GM21360 (cell line): Measurements from ENCODE around the gene RBFOX1.

Source experiments
- ATAC-seq: cut with Tn5 transposase; IDR thresholded peaks from one replicate; pipeline ENCODE4 v1.9.1; 2021; ENCODE audit warnings: mild to moderate bottlenecking, moderate library complexity; ENCODE audit not compliant: unreplicated experiment

Gene RBFOX1

DNA sequence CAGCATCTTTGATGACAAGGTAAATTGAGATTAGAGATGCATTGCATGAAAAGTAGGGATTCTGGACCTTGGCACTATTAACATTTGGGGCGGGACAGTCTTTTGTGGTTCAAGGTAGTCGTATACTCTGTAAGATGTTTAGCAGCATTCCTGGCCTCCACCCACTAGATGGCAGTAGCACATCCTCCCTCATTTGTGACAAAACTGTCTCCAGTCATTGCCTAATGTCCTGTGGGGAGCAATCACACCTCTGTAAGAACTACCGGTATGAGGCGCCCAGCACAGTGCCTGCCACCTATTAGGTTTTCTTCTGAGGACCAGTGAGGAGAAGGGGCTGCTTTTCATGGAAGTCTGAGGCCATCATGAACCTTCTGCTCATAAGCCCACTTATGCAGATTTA is 180.8 kb downstream of the RBFOX1 start:
- ATAC-seq: no peak

DNA sequence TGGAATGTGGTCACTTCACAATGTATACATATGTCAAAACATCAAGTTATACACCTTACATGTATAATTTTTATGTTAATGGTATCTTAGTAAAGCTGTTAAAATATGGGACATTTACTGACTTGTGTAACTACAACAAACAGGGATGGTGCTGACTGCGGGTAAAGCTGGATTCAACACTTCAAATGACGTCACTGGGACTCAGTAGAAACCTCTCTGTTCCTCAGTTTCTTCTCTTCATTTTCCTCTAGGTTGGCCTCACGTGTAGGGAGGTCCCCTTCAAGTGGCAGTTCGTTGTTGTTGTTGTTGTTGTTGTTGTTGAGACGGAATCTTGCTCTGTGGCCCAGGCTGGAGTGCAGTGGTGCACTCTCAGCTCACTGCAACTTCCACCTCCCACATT is 182.9 kb downstream of the RBFOX1 start:
- no peak for ATAC-seq

DNA sequence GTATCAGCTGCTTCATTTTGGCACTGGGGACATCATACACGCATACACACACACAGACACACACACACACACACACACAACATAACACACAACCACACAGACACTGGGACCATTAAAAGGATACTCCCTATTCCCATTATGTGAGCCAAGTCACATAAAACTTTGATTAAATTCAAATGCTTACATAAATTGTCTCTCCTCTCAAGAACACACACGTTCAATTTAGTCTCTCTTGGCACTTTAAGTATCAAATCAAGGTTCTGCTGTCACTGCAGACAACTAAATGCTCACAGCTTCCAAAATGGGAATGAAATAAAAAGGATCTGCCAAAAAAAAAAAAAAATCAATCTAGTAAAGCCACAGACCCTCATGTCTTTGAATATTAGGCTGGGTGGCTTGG is 184.9 kb downstream of the RBFOX1 start:
- ATAC-seq: no peak

DNA sequence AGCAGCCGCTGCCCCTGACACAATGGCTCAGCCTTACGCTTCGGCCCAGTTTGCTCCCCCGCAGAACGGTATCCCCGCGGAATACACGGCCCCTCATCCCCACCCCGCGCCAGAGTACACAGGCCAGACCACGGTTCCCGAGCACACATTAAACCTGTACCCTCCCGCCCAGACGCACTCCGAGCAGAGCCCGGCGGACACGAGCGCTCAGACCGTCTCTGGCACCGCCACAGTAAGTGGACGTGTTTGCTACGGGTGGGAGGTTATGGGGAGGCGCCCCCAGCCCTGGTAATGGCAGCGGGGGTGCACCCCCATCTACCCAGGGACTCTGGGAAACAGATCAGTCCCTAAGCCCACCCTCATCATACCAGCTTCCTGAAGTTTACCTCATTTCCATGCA is 185.5 kb downstream of the RBFOX1 start:
- ATAC-seq: no peak

DNA sequence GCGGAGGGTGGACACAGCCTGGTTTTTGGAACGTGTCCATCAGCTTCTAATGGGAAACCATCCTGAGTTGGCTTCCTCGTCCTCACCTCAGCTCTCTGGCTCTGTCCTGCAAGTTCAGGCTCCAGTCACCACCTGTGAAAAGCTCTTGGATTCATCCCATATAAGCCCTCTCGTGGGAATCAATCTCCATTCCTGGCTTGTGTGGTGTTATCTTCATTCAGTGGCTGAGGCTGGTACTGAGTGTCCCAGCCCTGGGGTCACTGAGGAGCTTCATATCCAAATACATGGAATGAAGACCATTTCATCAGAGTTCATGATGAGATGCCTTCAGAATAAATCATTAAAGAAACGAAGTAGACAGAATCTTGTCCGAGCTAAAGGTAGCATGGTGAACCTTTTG is 189.2 kb downstream of the RBFOX1 start:
- ATAC-seq: no peak

DNA sequence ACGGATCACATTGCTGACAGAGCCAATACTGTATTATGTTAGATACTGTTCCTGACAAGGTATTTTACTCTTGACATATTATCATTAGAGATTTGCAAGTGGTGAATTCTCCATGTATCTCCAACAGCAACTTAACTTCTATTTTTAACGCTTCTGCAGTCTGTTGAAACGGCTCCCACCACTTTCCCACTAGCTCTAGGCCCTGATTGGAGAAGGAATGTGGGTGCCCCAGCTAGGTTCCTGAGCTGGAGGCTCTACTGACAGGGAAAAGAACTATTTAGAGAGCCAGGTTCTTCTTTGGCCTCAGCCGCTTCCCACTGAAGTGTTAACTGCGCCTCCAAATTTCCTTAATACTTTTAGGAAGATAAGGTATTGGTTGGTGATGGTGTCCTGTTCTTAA is 191.8 kb downstream of the RBFOX1 start:
- no peak for ATAC-seq

DNA sequence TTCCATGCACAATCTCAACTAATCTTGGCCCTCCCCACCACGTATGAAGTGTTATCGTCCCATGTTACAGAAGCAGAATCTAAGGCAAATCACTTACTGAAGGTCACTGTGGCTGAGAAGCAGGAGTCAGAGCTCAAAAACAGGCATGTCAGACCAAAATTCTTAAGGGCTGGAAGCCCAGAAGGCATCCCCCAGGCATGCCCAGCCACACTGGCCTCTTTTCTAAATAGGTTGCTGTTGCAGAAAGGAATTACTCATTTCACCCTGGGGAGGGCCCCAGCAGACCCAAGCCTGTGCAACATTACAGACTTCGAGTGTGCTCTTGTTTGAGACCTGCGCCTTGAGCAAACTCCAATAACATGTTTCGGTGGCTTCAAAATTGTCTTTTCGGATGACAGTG is 194.1 kb downstream of the RBFOX1 start:
- ATAC-seq: no peak

DNA sequence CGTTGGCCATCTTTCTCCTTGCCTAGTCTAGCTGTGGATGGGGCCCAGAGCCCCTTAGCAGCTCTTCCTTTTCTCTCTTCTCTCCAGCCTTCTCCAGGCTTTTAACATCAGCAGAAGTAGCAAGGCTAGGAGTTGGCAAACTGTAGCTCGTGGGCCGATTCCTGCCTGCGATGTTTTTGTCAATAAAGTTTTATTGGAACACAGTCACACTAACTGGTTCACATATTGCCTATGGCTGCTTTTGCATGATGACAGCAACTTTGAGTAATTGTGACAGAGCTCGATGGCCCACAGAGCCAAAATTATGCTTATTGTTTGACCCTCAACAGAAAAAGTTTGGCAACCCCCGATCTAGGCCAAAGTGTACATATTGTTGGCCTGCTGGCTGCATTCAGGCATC is 199.9 kb downstream of the RBFOX1 start:
- ATAC-seq: no peak

DNA sequence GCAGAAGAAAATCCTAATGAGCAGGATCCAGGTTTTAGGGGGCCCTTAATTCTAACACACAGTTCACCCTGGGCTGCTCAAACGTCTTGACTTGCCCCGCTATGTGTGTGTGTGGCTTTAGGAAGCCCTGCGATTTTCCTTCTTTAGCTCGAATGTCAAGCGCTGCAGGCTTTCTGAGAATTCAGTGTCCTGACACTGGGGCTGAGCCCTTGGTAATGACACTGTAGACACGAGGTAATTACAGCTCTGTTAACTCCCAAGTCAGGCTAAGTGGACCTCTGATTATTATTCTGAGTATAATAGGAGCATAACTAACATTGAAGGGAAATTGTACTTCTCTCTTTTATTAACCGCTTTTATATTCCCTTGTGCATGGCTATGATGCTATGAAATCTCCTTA is 202.1 kb downstream of the RBFOX1 start:
- ATAC-seq: no peak

DNA sequence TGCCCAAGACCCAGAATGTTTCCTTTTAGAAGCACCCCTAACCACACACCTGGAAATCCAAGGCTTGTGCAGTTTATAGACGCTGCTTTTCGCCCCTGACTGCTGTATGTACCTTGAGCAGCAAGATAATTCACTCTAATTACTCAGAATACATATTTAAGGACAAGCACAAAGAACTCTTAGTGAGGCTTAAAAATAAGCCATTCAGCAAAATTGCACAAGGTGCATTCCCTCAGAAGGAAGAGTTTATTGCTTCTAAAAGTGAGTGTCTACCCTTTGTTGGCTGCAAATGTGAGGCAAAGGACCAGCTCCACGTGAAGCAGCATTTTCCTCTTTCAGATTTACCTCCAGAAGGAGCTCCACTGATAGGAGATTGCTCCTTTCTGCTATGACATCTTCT is 208.4 kb downstream of the RBFOX1 start:
- no peak for ATAC-seq

DNA sequence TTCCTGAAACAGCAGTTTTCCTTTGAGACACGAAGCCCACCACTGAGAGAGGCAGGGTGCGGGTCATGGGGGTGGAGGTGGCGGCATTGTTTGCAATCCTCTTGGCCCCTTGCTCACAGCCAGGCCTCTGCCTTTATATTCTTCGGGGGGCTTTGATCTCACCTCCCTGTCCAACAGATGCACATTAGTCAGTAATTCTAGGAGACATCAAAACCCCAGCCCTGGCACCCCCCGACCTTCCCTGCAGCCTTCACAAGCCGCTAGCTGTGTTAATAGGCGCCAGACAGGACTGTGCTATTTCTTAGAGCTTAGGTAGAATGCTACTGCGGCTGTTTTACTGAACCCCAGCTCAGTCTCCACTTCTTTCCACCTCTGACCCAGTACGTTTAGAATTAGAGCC is 212.6 kb downstream of the RBFOX1 start:
- ATAC-seq: no peak

DNA sequence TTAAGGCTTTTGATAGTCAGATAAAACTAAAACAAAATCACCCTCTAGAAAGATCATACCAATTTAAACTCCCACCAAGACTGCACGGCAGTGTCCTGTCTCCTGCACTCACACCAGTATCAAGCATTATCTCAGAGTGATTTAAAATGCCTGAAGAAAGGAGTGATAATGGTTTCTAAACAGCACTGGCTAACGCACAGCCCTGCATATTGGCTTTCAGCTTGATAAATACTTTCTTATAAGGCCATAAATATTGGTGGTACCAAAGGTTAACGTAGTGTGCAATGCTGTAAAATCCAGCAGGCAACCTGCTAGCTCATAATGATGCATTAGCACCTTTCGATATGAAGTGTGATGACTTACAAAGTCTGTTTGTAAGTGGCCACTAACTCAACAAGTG is 214.3 kb downstream of the RBFOX1 start:
- ATAC-seq: no peak

DNA sequence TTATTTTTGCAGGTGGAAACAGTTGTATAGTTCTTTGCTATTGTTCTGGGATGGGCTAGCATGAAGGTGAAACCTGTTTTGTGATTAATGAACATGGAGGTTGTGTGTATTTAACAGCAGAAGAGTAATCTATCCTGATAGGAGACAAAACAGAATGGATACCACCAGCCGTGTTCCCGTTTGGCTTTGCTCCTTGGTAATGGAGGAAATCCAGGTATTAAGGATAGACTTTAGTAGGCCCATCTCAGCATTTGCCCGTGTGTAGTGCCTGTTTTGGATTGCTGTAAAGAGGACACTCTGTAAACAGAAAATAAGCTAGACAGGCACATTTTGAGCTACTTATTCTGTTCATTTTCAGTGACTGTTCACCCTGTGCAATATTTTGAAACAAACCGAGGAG is 215.1 kb downstream of the RBFOX1 start:
- no peak for ATAC-seq

DNA sequence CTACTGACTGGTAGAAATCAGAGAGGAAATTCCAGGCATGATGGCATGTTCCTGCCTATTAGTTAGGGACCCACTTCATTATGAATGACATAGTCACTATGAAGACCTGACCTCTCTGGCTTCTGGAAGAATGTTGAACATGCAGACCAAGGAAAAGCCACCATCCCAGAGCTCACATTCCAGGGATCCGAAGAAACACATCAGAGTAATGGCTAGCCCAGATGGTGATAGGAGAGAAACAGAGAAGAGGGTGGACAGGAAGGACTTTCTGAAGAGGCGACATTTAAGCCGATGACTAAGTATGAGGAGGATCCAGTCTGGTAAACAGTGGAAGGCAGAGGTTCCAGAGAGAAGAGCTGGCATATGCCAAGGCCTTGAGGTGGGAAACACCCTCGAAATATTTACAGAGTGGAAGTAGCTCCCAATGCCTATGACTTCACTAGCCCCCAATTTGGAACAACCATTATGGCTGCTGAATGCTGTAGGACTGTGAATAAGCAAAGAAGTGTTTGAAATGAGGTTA is 216.2 kb downstream of the RBFOX1 start:
- ATAC-seq: no peak

DNA sequence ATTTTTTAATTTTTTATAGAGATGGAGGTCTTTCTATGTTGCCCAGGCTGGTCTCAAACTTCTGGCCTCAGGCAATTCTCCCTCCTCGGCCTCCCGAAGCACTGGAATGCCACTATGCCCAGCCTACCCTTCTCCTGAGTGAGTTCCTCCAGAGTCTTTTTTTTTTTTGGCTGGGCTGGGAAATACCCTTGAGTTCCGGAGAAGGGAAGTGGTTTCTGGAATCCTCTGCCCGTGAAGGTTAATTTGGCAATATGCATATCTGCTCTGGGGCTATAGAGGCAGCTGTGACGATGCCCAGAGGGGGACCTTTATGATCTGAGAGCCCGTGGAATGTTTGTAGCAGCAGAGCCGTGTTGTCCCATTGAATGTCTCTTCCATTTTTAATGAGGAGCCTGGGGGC is 217.5 kb downstream of the RBFOX1 start:
- ATAC-seq: no peak

DNA sequence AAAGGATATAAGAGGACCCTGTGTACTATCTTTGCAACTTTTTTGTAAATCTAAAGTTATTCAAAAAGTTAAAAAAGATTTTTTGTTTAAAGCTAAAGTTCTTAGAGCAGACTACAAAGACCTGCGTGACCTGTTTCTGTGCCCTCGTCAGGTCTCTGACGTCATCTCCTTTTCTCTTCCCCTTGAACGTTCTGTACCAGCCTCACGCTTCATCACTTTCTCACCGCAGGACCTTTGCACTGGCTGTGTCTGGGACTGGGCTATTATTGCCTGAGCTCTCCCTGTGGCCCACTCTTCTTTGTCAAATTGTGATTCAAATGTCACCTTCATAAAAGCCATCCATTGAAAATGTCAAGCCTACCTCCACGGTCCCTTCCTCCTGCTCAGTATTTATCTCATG is 222.8 kb downstream of the RBFOX1 start:
- ATAC-seq: no peak

DNA sequence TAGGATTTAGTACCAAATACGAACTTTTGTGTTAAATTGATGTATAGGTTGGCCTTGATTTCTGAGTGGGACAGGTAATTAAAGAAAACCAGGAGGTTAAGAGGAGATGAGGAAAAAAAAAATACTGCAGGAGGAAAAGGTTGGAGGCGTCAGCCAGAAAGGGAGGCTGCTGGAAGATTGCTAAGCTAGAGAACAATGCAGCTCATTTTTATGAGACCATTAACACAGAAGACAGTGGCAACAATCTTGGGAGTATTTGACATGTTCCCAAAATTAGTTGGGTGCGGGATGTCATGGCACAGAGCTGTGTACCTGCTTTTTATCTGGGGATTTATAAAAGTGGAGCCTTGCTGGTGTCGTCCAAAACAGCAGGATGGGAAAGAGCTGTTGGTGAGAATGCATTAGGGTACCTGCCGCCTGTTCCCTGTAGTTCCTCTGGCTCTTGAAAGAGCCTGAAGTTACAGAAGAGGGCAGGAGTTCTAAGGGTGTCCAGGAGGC is 229.3 kb downstream of the RBFOX1 start:
- ATAC-seq: no peak

DNA sequence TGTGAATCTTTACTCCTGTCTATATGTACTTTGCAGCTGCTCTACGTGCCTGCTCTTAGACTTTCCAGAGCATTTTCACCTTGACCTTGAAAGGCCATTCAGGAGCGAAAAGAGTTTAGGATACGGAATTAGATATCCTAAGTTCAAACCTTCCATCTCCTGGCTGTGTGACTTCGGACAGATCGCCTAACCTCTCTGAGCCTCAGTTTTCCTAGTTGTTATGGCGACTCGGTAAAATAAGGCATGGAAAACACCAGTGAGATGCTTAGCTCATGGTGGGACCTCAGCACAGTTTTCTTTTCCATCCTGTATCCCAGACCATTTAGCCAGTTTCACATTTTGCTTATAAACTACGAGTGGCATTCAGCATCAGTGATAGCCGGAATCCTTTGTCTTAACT is 233.7 kb downstream of the RBFOX1 start:
- no peak for ATAC-seq

DNA sequence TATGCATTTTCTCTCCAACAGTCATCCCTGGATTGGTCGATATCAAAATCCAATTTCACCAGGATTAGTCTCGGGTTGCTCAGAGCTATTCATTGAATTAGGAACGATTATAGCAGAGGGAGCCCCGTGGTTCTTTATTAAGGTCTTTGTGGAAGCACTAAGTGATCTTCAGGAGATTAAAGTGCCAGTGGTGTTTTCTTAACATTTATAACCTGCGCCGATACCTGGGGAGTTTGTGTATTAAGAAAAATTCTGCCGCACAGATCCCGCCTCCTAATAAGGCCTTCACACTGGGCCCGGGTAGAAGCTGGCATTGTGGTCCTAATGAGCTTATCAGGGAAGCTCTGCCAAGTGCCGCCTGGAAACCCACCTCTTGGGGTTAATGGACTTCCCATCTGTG is 238.7 kb downstream of the RBFOX1 start:
- ATAC-seq: no peak

DNA sequence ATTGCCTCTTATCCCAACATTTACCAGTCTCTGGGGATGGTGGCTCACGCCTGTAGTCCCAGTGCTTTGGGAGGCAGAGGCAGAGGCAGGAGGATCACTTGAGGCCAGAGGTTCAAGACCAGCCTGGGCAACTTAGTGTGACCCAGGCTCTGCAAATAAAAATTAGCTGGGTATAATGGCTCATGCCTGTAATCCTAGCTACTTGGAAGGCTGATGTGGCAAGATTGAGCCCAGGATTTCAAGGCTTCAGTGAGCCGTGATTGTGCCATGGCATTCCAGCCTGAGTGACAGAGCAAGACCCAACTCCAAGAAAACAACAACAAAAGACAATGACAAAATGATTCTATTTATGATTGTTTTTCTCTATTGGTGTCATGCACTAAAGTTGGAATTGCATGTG is 244.9 kb downstream of the RBFOX1 start:
- no peak for ATAC-seq

DNA sequence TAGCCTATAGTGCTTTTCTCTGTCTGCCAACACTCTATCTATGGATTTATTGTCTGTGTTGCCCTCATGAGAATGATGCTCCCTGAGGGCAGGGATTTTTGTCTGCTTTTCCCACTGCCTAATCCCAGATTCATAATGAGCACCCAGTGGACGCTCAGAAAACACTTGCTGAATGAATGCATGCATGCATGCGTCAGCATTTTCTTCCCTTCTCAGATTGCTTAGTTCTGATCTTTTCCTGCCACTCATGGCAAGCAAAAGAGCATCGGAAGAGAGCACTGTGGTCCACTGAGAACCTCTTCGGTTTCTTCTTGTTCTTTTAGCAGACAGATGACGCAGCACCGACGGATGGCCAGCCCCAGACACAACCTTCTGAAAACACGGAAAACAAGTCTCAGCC is 246.8 kb downstream of the RBFOX1 start:
- no peak for ATAC-seq

DNA sequence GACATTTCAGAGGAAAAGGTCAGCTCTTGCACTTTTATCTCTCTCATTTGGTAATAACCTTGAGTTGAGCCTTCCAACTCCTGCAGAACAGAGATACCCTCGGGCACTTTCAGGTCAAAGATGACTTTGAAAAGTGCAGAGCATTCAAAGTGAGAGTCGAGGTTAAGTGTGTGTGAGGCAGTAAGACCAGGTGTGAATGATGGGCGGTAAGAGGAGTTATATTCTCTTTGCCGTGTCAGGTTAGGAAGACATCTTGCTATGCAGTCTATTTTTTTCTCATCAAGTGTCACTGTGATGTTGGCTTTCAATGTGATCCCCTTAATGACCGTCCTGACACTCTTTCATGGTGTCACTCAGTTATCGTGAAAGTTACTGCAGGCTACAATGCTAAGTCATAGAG is 248.5 kb downstream of the RBFOX1 start:
- ATAC-seq: no peak

DNA sequence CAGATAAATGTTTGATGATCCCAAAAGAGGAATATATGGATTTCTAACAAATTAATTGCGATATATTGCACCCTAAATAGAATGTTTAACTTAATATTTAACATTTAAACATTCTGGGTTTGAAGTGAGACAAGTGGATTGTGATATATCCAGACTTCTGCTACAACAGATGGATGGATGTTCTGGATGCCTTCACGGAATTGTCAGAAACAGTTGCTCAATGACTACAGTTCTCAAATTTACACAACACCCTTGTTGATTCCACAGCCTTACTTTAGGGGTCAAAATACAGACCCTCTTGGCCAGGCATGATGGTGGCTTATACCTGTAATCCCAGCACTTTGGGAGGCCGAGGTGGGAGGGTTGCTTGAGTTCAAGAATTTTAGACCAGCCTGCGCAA is 250.8 kb downstream of the RBFOX1 start:
- no peak for ATAC-seq

DNA sequence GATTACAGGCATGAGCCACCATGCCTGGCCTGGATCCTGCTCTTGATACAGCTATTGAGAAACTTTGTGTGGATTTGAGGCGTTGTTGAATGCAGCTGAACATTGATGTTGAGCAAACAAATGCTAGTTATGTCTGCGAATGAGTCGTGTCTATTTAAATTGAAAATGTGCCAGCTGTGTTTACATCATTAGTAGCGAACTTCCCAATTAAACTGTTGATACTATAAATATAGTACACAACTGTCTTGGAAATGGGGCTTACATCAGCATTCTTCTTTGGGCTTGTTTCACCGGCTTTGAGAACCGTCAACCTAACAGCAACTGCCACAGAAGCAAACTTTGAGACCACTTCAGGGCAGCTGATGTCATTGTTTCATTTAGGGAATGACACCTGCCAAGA is 251.9 kb downstream of the RBFOX1 start:
- no peak for ATAC-seq
